CD8-positive, alpha-beta memory T cell (primary cell): ENCODE measurements around the gene PDCD4. TPM values are rescaled to one million over a fixed set of nuclear protein-coding genes. Genes with fewer than 3 reads are reported as not detected.

Experiments used
- CTCF ChIA-PET: fragments of 350-600 bp; sonication (Branson Sonifier 250); formaldehyde crosslinking; loops from one replicate; lab custom pipeline; 2021; ENCODE audit warnings: antibody characterized with exemption; lab: Charles Lee
- POLR2A ChIA-PET: fragments of 350-600 bp; sonication (Branson Sonifier 250); formaldehyde crosslinking; loops from one replicate; lab custom pipeline; 2021; ENCODE audit warnings: antibody characterized with exemption; lab: Charles Lee
- DNase-seq, 5 donors: peaks; one replicate each; pipeline versions ENCODE4 v3.0.0 to v3.0.0-alpha.2; 2020 to 2022; ENCODE audit warnings: mixed read lengths in 1 of 5
- H3K27ac ChIP-seq: one replicate; pipeline ENCODE4 v1.7.0; 2013; ENCODE audit warnings: low read depth, mild to moderate bottlenecking, low read length, moderate library complexity
- H3K27me3 ChIP-seq: 2 replicates; pipeline ENCODE4 v1.7.0; 2013; ENCODE audit warnings: low read length, mild to moderate bottlenecking; ENCODE audit not compliant: insufficient read depth, poor library complexity, severe bottlenecking
- H3K36me3 ChIP-seq: 2 replicates; pipeline ENCODE4 v1.7.0; 2013; ENCODE audit warnings: mild to moderate bottlenecking, low read length, moderate library complexity; ENCODE audit not compliant: insufficient read depth
- H3K4me1 ChIP-seq: 2 replicates; pipeline ENCODE4 v1.7.0; 2013; ENCODE audit warnings: mild to moderate bottlenecking, low read length, moderate library complexity; ENCODE audit not compliant: insufficient read depth
- H3K4me3 ChIP-seq: 2 replicates; pipeline ENCODE4 v1.7.0; 2013; ENCODE audit warnings: mild to moderate bottlenecking, low read length
- H3K9me3 ChIP-seq: 2 replicates; pipeline ENCODE4 v1.7.0; 2013; ENCODE audit warnings: mild to moderate bottlenecking, low read length
- H3K27ac Mint-ChIP-seq, 8 donors: one replicate each; pipeline ENCODE4 v1.8.0; 2020 to 2021; ENCODE audit warnings: mixed read lengths in 8 of 8, mild to moderate bottlenecking in 6 of 8, inconsistent platforms in 3 of 8, moderate library complexity in 3 of 8
- H3K27me3 Mint-ChIP-seq, 2 donors: one replicate each; pipeline ENCODE4 v1.8.0; 2020 to 2021; ENCODE audit warnings: mixed read lengths in 2 of 2, mild to moderate bottlenecking in 1 of 2, moderate library complexity in 1 of 2
- H3K36me3 Mint-ChIP-seq, 3 donors: one replicate each; pipeline ENCODE4 v1.8.0; 2020 to 2021; ENCODE audit warnings: mixed read lengths in 3 of 3, inconsistent platforms in 1 of 3, mild to moderate bottlenecking in 1 of 3
- H3K4me1 Mint-ChIP-seq, 3 donors: one replicate each; pipeline ENCODE4 v1.8.0; 2020 to 2021; ENCODE audit warnings: mixed read lengths in 3 of 3, inconsistent platforms in 1 of 3, mild to moderate bottlenecking in 1 of 3
- H3K4me3 Mint-ChIP-seq, 7 donors: one replicate each; pipeline ENCODE4 v1.8.0; 2020 to 2021; ENCODE audit warnings: mixed read lengths in 7 of 7, mild to moderate bottlenecking in 6 of 7, moderate library complexity in 4 of 7, inconsistent platforms in 2 of 7
- H3K9me3 Mint-ChIP-seq, 5 donors: one replicate each; pipeline ENCODE4 v1.8.0; 2020 to 2022; ENCODE audit warnings: mixed read lengths in 5 of 5, mild to moderate bottlenecking in 3 of 5, moderate library complexity in 2 of 5, inconsistent platforms in 1 of 5
- polyA plus RNA-seq: library from polyadenylated mRNA; unstranded; fragments of 300-500 nt; fragmentation: Illumina TruSeq; gene quantifications from one replicate; pipeline ENCODE4 v1.2.3, GENCODE V29; 2021
- total RNA-seq, 2 experiments: library from RNA; stranded (reverse); gene quantifications; one replicate each; pipeline ENCODE4 v1.2.3, GENCODE V29; 2021

Gene PDCD4
- total and polyA plus RNA-seq, 3 experiments from 2014 or later: 88.4 to 540 (median 96.1) TPM

DNA sequence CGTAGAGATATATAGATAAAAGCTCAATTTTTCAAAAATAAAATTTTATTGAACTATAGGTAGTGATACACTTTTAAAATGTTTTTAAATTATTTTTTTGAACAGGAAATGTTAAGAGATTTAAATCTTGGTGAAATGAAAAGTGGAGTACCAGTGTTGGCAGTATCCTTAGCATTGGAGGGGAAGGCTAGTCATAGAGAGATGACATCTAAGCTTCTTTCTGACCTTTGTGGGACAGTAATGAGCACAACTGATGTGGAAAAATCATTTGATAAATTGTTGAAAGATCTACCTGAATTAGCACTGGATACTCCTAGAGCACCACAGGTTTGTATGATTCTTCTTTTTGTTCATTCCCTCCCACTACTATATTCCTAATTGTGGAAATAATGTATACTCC lies 15.8 kb downstream of the PDCD4 start:
- Mint-ChIP-seq H3K27ac (peak overlapping the region in 5 of 8 donors; percentile 14 to 78 (median 42)), H3K9me3 (no peaks in the 10 kb centered on the region), H3K4me1 (peaks cover 65 to 86% (median 78%) of the 10 kb centered on the region in 3 donors), H3K27me3 (no peaks in the 10 kb centered on the region), H3K4me3 (peak overlapping the region in 1 of 7 donors; percentile 32), H3K36me3 (peaks cover 13 to 76% (median 28%) of the 10 kb centered on the region in 3 donors)
- peaks cover 22% of the 10 kb centered on the region for H3K36me3 ChIP-seq
- no peaks in the 10 kb centered on the region for H3K27me3 ChIP-seq
- no peak overlapping the region for H3K27ac ChIP-seq
- peaks cover 47% of the 10 kb centered on the region for H3K4me1 ChIP-seq
- DNase-seq: no peak
- H3K4me3 ChIP-seq: no peak overlapping the region
- H3K9me3 ChIP-seq: no peaks in the 10 kb centered on the region
- CTCF ChIA-PET: interaction anchor here (0.9 to 1.5 kb wide), 2 partner anchors 14 to 29 kb away, joined by 3 to 5 read pairs; no protein-coding TSS in a partner anchor
- POLR2A ChIA-PET: interaction anchor here (0.8 to 1.8 kb wide), 3 partner anchors 10 to 36 kb away, joined by 3 to 8 read pairs (median 6); no protein-coding TSS in a partner anchor

- Mint-ChIP-seq H3K4me3 (no peak overlapping the region), H3K27me3 (no peaks in the 10 kb centered on the region), H3K9me3 (no peaks in the 10 kb centered on the region), H3K36me3 (peaks cover 5 to 83% (median 23%) of the 10 kb centered on the region in 3 donors), H3K27ac (peak overlapping the region in 4 of 8 donors; percentile 29 to 82 (median 62)), H3K4me1 (peaks cover 64 to 85% (median 76%) of the 10 kb centered on the region in 3 donors)
- Histone ChIP-seq H3K27me3 (no peaks in the 10 kb centered on the region), H3K27ac (no peak overlapping the region), H3K36me3 (peaks cover 38% of the 10 kb centered on the region), H3K9me3 (no peaks in the 10 kb centered on the region), H3K4me1 (peaks cover 13% of the 10 kb centered on the region), H3K4me3 (no peak overlapping the region)
- CTCF ChIA-PET: interaction anchor here (0.8 to 6.5 kb wide), 11 partner anchors 13 to 150 kb away, joined by 3 to 50 read pairs (median 6); partner anchors contain the start of genes BBIP1 and SHOC2
- no peak for DNase-seq
- POLR2A ChIA-PET: no interaction called here
Observed at GRCh38 chr10:110892602-110893288, 21.0 kb downstream of the PDCD4 start.

DNA sequence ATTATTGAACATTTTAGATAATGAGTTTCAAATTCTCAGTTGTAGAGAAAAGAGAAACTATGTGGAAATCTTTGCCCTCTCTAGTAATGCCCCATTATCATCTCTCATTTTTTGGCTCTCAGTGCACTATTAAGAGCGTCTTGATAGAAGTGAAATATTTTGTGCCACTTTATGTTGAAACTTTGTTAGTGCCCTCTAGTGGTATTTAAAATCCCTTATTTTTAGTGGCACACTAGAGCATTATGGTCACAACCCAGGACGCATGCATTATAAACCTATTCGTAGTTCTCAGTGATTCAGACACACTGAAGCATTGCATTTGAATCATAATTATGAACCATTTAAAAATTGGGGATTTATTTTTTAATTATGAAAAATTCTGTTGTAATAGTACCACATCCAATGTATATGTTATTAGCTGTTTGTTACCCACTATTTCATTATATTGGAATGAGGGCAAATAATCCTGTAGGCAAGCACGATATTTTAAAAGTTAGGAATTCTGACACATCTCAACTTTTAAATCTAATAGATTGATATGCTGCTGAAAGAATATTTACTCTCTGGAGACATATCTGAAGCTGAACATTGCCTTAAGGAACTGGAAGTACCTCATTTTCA lies 21.9 kb downstream of the PDCD4 start:
- Mint-ChIP-seq H3K27ac (peak overlapping the region in 6 of 8 donors; percentile 3 to 66 (median 38)), H3K27me3 (no peaks in the 10 kb centered on the region), H3K4me3 (peak overlapping the region in 2 of 7 donors; percentile 0 to 3), H3K36me3 (peaks cover 5 to 86% (median 25%) of the 10 kb centered on the region in 3 donors), H3K9me3 (no peaks in the 10 kb centered on the region), H3K4me1 (peaks cover 60 to 84% (median 71%) of the 10 kb centered on the region in 3 donors)
- H3K27me3 ChIP-seq: no peaks in the 10 kb centered on the region
- no peak overlapping the region for H3K4me3 ChIP-seq
- ChIA-PET POLR2A (interaction anchor here (0.8 kb wide), 1 partner anchor 33 kb away, joined by 3 read pairs; no protein-coding TSS in a partner anchor), CTCF (interaction anchor here (0.7 to 6.5 kb wide), 15 partner anchors 9 to 221 kb away, joined by 3 to 50 read pairs (median 6); partner anchors contain the start of genes BBIP1 and SHOC2)
- peaks cover 10% of the 10 kb centered on the region for H3K4me1 ChIP-seq
- H3K9me3 ChIP-seq: no peaks in the 10 kb centered on the region
- H3K27ac ChIP-seq: no peak overlapping the region
- peaks cover 45% of the 10 kb centered on the region for H3K36me3 ChIP-seq
- DNase-seq: peak in 2 of 5 donors; percentile 55 to 62

DNA sequence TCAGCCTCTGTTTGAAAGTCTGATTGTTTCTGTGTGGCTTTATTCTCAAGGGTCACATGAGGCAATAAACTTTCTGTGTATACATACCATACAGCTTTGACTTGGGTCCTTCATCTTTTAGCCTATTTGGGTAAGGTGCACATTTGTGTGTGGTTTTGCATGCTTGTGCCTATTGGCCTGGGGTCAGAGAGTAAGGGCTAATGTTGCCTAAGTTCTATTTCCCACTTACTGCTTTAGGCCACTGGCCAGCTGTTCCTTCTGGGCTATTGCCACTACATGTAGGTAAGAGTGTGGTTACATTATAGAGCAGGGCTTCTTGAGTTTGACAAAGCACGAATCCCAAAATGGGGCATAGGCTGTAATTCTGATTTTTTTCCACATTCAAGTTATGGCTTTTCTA lies 25.5 kb downstream of the PDCD4 start:
- peak overlapping the region in 4 of 8 donors; percentile 50 to 84 (median 72) for H3K27ac Mint-ChIP-seq
- Histone ChIP-seq H3K4me3 (no peak overlapping the region), H3K36me3 (peaks cover 57% of the 10 kb centered on the region), H3K4me1 (peaks cover 12% of the 10 kb centered on the region), H3K27me3 (no peaks in the 10 kb centered on the region), H3K9me3 (no peaks in the 10 kb centered on the region), H3K27ac (no peak overlapping the region)
- no peaks in the 10 kb centered on the region for H3K27me3 Mint-ChIP-seq
- no peak overlapping the region for H3K4me3 Mint-ChIP-seq
- peaks cover 48 to 72% (median 53%) of the 10 kb centered on the region in 3 donors for H3K4me1 Mint-ChIP-seq
- no peaks in the 10 kb centered on the region for H3K9me3 Mint-ChIP-seq
- no peak for DNase-seq
- ChIA-PET CTCF (interaction anchor here (1.1 to 2.2 kb wide), 9 partner anchors 13 to 151 kb away, joined by 3 to 10 read pairs (median 5); partner anchors contain the start of gene BBIP1), POLR2A (interaction anchor here (0.6 to 2.2 kb wide), 4 partner anchors 10 to 273 kb away, joined by 3 to 8 read pairs (median 4); no protein-coding TSS in a partner anchor)
- H3K36me3 Mint-ChIP-seq: peaks cover 0 to 88% (median 17%) of the 10 kb centered on the region in 3 donors

DNA sequence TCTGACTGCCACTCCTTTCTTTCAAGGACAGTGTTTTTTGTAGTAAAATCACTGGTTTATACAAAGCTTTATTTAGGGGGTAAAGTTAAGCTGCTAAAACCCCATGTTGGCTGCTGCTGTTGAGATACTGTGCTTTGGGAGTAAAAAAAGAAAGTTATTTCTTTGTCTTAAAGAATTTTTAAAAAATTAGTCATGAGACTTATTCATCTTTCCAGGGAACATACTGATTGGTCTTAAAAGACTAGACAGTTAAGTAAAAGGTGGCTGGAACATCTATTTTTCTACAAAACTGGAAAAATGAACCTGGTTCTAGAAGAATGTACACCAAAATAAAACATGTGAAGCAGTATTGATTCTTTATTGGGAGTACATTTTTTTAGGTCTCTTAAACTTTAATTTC lies 26.7 kb downstream of the PDCD4 start:
- H3K9me3 ChIP-seq: no peaks in the 10 kb centered on the region
- ChIA-PET CTCF (interaction anchor here (1.3 to 2.2 kb wide), 5 partner anchors 11 to 112 kb away, joined by 3 to 10 read pairs (median 5); partner anchors contain the start of gene BBIP1), POLR2A (interaction anchor here (2.2 kb wide), 1 partner anchor 11 kb away, joined by 8 read pairs; no protein-coding TSS in a partner anchor)
- Mint-ChIP-seq H3K27me3 (no peaks in the 10 kb centered on the region), H3K9me3 (no peaks in the 10 kb centered on the region), H3K4me1 (peaks cover 51 to 74% (median 53%) of the 10 kb centered on the region in 3 donors), H3K4me3 (no peak overlapping the region), H3K27ac (peak overlapping the region in 3 of 8 donors; percentile 29 to 61 (median 38)), H3K36me3 (peaks cover 0 to 89% (median 22%) of the 10 kb centered on the region in 3 donors)
- no peak overlapping the region for H3K4me3 ChIP-seq
- H3K4me1 ChIP-seq: peaks cover 14% of the 10 kb centered on the region
- H3K27me3 ChIP-seq: no peaks in the 10 kb centered on the region
- no peak for DNase-seq
- H3K36me3 ChIP-seq: peaks cover 57% of the 10 kb centered on the region
- no peak overlapping the region for H3K27ac ChIP-seq

DNA sequence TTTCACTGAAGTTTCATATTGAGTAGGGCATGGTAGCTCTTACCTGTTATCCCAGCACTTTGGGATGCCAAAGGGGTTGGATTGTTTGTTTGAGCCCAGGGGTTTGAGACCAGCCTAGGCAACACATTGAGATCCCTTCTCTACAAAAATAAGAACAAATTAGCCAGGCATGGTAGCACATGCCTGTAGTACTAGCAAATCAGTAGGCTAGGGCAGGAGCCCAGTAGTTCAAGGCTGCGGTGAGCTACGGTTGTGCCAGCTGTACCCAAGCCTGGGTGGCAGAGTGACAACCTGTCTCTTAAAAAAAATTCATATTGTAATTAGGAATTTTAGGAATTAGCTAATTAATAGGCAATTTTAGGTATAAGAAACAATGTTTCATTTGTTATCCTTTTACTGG lies 29.3 kb downstream of the PDCD4 start:
- Mint-ChIP-seq H3K36me3 (peaks cover 0 to 80% (median 19%) of the 10 kb centered on the region in 3 donors), H3K4me3 (no peak overlapping the region), H3K4me1 (peaks cover 40 to 62% (median 44%) of the 10 kb centered on the region in 3 donors), H3K9me3 (no peaks in the 10 kb centered on the region), H3K27me3 (no peaks in the 10 kb centered on the region), H3K27ac (peak overlapping the region in 4 of 8 donors; percentile 11 to 70 (median 47))
- Histone ChIP-seq H3K4me1 (peaks cover 17% of the 10 kb centered on the region), H3K27me3 (no peaks in the 10 kb centered on the region), H3K4me3 (no peak overlapping the region), H3K27ac (no peak overlapping the region), H3K36me3 (peaks cover 46% of the 10 kb centered on the region), H3K9me3 (no peaks in the 10 kb centered on the region)
- no peak for DNase-seq
- POLR2A ChIA-PET: interaction anchor here (0.7 to 1.5 kb wide), 3 partner anchors 10 to 127 kb away, joined by 3 read pairs; no protein-coding TSS in a partner anchor
- CTCF ChIA-PET: interaction anchor here (1.2 kb wide), 1 partner anchor 9 kb away, joined by 5 read pairs; no protein-coding TSS in a partner anchor

DNA sequence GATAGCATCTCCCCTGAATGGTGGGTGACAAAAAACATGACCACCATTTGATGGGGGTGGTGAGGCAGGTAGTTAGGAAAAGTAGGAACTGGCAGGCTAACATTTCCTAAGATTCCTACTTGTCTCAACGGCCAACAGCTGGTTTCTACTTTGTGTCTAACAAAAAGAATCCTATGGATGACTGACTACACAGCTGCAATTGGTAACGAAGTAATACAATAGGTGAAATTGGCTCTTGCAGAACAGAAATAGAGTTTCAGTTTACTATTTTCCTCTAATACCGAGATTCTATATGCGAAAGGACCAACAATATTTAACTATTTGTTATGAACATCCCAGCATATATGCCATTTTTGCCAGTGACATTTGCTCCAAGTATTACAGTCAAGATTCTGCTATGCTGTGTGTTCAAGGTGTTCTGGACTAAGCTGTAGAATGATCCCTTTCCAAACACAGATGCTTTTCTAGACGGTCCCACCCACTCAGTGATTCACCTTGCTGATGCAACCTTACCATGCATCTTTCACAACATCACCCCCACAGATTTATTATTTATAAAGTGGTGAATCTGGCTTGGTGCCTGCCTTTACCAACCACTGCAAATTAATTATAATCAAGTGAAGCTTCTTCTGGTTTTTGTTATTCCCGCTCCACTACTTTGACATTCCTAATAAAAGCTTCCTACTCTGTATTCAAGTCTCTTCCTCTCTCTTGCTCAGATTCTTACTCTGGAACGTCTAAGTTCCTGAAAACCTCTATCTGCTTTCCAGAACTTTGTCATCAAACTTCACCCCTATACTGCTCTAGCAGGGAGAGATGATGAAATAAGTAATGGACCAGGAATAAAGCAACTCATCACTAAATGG lies 30.5 kb downstream of the PDCD4 start:
- Mint-ChIP-seq H3K36me3 (peaks cover 0 to 75% (median 15%) of the 10 kb centered on the region in 3 donors), H3K4me3 (no peak overlapping the region), H3K27ac (peak overlapping the region; percentile 3 to 90 (median 54)), H3K27me3 (no peaks in the 10 kb centered on the region), H3K9me3 (no peaks in the 10 kb centered on the region), H3K4me1 (peaks cover 29 to 50% (median 32%) of the 10 kb centered on the region in 3 donors)
- Histone ChIP-seq H3K4me3 (no peak overlapping the region), H3K27ac (no peak overlapping the region), H3K36me3 (peaks cover 37% of the 10 kb centered on the region), H3K4me1 (peaks cover 12% of the 10 kb centered on the region), H3K27me3 (no peaks in the 10 kb centered on the region), H3K9me3 (no peaks in the 10 kb centered on the region)
- ChIA-PET POLR2A (interaction anchor here (0.7 to 2.0 kb wide), 5 partner anchors 8 to 99 kb away, joined by 3 to 6 read pairs (median 3); no protein-coding TSS in a partner anchor), CTCF (interaction anchor here (1.0 to 2.2 kb wide), 3 partner anchors 8 to 16 kb away, joined by 3 to 8 read pairs (median 5); no protein-coding TSS in a partner anchor)
- no peak for DNase-seq
